ENCODE data around the gene ING2.
"Not testable (repeated sequence)": the region's sequence is repeated elsewhere in the genome, so short reads cannot be mapped to it uniquely, and the experiment has no call there.

Gene ING2

DNA sequence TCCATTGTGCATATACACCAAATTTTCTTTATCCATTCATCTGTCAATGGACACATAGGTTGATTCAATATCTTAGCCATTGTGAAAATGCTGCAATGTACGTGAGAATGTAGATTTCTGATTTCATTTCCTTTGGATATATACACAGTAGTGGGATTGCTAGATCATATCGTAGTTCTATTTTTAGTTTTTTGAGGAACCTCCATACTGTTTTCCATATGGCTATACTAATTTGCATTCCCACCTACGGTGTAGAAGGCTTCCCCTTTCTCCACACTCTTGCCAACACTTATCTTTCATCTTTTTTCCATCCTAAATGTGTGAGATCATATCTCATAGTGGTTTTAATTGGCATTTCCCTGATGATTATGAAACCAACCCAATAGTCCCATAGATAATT, 43.4 kb downstream of the ING2 start:
- no peak for DNase-seq (ENCODE audit: low spot score)

- no peak for DNase-seq (ENCODE audit: low spot score)
Observed at GRCh38 chr4:183550345-183551093, 45.7 kb downstream of the ING2 start.

GRCh38 chr4:183552274-183553146, 47.7 kb downstream of the ING2 start:
- DNase-seq (ENCODE audit: low spot score), result no peak

DNA sequence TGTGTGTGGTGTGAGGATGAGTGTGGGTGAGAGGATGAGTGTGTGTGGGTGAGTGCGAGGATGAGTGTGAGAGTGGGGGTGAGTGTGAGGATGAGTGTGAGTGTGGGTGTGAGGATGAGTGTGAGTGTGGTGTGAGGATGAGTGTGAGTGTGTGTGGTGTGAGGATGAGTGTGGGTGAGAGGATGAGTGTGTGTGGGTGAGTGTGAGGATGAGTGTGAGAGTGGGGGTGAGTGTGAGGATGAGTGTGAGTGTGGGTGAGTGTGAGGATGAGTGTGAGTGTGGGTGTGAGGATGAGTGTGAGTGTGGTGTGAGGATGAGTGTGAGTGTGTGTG, 48.3 kb downstream of the ING2 start:
- not testable (repeated sequence) for DNase-seq (ENCODE audit: low spot score)

GRCh38 chr4:183553601-183554345, 48.9 kb downstream of the ING2 start:
- no peak for DNase-seq (ENCODE audit: low spot score)

GRCh38 chr4:183554346-183554686, 49.5 kb downstream of the ING2 start:
- DNase-seq (ENCODE audit: low spot score), result no peak

DNA sequence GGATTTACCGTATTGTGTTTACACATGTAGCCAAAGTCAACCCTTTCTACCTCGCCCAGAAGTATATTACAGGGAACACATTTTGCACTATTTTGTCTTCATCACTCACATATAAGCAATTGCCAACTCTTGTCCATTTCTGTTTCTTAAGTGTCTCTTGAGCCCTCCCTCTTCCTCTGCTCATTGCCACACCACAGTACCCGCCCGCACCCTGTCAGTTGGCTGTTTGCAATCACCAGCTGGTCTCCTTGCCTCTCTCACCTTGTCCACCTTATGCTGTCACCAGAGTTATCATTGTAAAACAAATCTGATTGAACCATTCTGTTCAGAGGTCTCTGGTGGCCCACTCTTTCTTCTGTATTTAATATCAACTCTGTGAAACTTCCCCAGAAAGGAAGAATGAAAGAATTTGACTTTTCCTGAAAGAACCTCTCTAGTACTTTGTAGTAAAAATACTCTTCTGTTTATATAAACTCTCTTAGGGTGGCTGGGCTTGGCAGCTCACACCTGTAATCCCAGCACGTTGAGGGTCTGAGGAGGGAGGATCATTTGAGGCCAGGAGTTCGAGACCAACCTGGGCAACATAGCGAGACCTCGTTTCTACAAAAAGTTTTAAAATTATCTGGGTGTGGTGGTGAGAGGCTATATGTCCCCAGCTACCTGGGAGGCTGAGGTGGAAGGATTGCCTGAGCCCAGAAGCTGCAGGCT, 50.2 kb downstream of the ING2 start:
- no peak for DNase-seq (ENCODE audit: low spot score)

DNA sequence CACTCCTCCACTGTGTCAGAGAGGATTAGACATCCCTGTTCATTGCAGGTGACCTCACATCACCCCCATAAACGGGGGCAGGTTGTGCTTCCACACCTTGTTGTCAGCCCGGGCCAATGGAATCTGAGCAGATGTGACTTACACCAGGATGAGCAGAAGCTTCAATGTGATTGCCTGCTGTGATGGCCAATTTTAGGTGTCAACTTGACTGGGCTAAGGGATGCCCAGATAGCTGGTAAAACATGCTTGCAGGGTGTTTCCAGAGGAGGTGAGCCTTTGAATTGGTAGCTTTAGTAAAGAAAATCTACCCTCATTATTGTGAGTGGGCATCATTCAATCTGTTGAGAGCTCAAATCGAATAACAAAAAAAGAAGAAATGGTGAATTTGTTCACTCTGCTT, 52.1 kb downstream of the ING2 start:
- DNase-seq (ENCODE audit: low spot score), result no peak

GRCh38 chr4:183557611-183558010, 52.8 kb downstream of the ING2 start:
- no peak for DNase-seq (ENCODE audit: low spot score)

GRCh38 chr4:183558873-183559272, 54.0 kb downstream of the ING2 start:
- DNase-seq (ENCODE audit: low spot score), result no peak

- no peak for DNase-seq (ENCODE audit: low spot score)
Observed at GRCh38 chr4:183561905-183562304, 57.0 kb downstream of the ING2 start.
